HepG2 (cell line): ENCODE results near the gene G6PC2. TPM values are rescaled to one million over a fixed set of nuclear protein-coding genes. Genes with fewer than 3 reads are reported as not detected.

ENCODE experiments used
- CREB1 ChIP-seq, 2 experiments: fragments of 450-650 bp in 1 of 2; IDR thresholded peaks; 2 replicates each; pipeline ENCODE4 v1.6.1; 2016 to 2017; ENCODE audit warnings: control low read depth in 1 of 2, mild to moderate bottlenecking in 1 of 2, missing compliant biosample characterization in 1 of 2, missing genetic modification characterization in 1 of 2
- FOXP1 ChIP-seq, 2 experiments: fragments of 450-650 bp in 1 of 2; IDR thresholded peaks; 2 replicates each; pipeline ENCODE4 v1.6.1; 2017 to 2018; ENCODE audit warnings: antibody characterized with exemption in 1 of 2
- HNRNPUL1 ChIP-seq: fragments of 200-400 bp; formaldehyde crosslinking; IDR thresholded peaks from 2 replicates; pipeline ENCODE4 v1.6.1; 2017; ENCODE audit warnings: low read depth, mild to moderate bottlenecking, low read length, moderate library complexity
- KIAA2018 ChIP-seq: sonication (generic); formaldehyde crosslinking; IDR thresholded peaks from 2 replicates; pipeline ENCODE4 v1.5.0; 2020; ENCODE audit warnings: mild to moderate bottlenecking, missing genetic modification reagents, borderline replicate concordance
- MAF1 ChIP-seq: sonication (generic); formaldehyde crosslinking; IDR thresholded peaks from 2 replicates; pipeline ENCODE4 v1.5.0; 2020; ENCODE audit warnings: missing genetic modification reagents, borderline replicate concordance
- MED1 ChIP-seq: sonication (generic); formaldehyde crosslinking; IDR thresholded peaks from 2 replicates; pipeline ENCODE4 v1.4.0; 2020; ENCODE audit warnings: missing genetic modification reagents
- POLR2AphosphoS2 ChIP-seq: IDR thresholded peaks from 2 replicates; pipeline ENCODE4 v1.6.1; 2011; ENCODE audit warnings: low read depth, low read length, improper control_type of control experiment
- POLR2AphosphoS5 ChIP-seq: IDR thresholded peaks from 2 replicates; pipeline ENCODE4 v1.6.1; 2012; ENCODE audit warnings: low read depth, low read length
- SIX4 ChIP-seq: sonication (generic); formaldehyde crosslinking; IDR thresholded peaks from 2 replicates; pipeline ENCODE4 v1.4.0; 2020; ENCODE audit warnings: missing genetic modification reagents
- TEAD3 ChIP-seq: optimal IDR thresholded peaks from 2 replicates; pipeline ENCODE3; 2016; ENCODE audit warnings: borderline replicate concordance
- TFDP2 ChIP-seq: sonication (generic); formaldehyde crosslinking; IDR thresholded peaks from 2 replicates; pipeline ENCODE4 v1.4.0; 2020; ENCODE audit warnings: missing genetic modification reagents
- TIGD3 ChIP-seq: sonication (generic); formaldehyde crosslinking; IDR thresholded peaks from 2 replicates; pipeline ENCODE4 v1.5.1; 2020; ENCODE audit warnings: mild to moderate bottlenecking, missing genetic modification reagents, borderline replicate concordance
- ZNF263 ChIP-seq: sonication (generic); formaldehyde crosslinking; IDR thresholded peaks from 2 replicates; pipeline ENCODE4 v1.4.0; 2020; ENCODE audit warnings: missing genetic modification reagents
- ZNF274 ChIP-seq: sonication (generic); formaldehyde crosslinking; IDR thresholded peaks from 2 replicates; pipeline ENCODE4 v1.5.1; 2020; ENCODE audit warnings: mild to moderate bottlenecking, missing genetic modification reagents
- ZNF615 ChIP-seq: sonication (generic); formaldehyde crosslinking; IDR thresholded peaks from 2 replicates; pipeline ENCODE4 v1.5.0; 2020; ENCODE audit warnings: mild to moderate bottlenecking, missing genetic modification reagents, borderline replicate concordance
- polyA plus RNA-seq, 8 experiments: library from polyadenylated mRNA; depleted of rRNA in 3 of 8; stranded (reverse) in 7 of 8; unstranded in 1 of 8; fragments of >200 nt; fragmentation: Illumina TruSeq in 4 of 8; extraction: Trizol in 4 of 8; gene quantifications; 2 replicates each; pipeline versions ENCODE4 v1.2.1 to v1.2.3, GENCODE V29; 2011 to 2016; ENCODE audit warnings: low read depth in 4 of 8, missing spikeins in 1 of 8, mixed read lengths in 1 of 8; ENCODE audit not compliant: insufficient read depth in 1 of 8
- total RNA-seq, 5 experiments: library from RNA; depleted of rRNA; stranded (reverse); fragments of >200 nt; fragmentation: Illumina TruSeq; extraction: Trizol; gene quantifications; 2 replicates each; pipeline ENCODE4 v1.2.3, GENCODE V29; 2016; ENCODE audit warnings: low read depth in 1 of 5
- TF ChIP-seq, protein P1 (sequence below): sonication (generic); formaldehyde crosslinking; IDR thresholded peaks from 2 replicates; pipeline ENCODE4 v1.4.0; 2020; ENCODE audit warnings: missing genetic modification reagents

The G6PC2 gene
- total and polyA plus RNA-seq, 2 of the 13 experiments (the other 11 are each of a cell fraction or from before 2014, with no cell fraction given): not detected

DNA sequence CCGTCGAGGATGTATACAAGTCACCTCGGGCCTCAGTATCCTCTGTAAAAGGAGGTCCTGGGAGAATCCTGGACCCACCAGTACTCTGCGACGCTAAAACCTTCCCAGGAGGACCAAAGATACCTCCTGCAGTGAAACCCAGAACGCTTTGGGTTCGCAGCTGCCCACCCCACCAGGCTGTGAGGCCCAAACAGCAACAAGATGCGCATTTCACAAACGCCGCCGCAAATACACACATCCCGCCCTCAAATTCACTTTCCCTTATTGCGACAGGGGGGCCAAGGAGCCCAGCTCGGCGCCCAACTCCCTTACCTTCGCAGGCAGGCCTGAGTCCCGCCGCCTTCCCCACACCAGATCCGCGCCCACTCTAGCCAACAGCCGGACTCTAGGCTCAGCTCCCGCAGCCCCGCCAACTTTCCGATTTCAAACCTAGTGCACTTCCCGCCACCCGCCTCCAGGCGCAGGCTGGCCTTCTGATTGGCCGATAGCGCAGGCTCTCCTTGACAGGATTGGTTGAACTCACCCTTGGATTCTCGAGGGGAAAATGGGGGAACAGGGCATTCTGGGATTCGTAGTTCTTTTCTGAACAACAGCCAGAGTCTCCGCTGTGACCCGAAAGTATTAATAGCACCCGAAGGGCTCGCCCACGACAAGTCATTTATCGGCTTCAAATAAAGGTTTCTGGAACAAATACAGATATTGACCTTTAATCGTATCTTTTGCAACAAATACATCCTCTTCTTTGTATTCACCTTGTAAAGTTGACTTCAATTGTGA lies 10.9 kb upstream of the G6PC2 start, which contains the start of gene SPC25 (continued):
- TF ChIP-seq HNRNPUL1 (no peak), ZNF263 (CRISPR knock-in tag) (0 out of 2 replicates have a peak, but pooled peaks have one; percentile 26), POLR2AphosphoS2 (no peak), FOXP1 (IDR thresholded peaks at IDR 0.05) (no peak), FOXP1 (CRISPR knock-in tag; IDR thresholded peaks at IDR 0.05) (no peak), SIX4 (CRISPR knock-in tag) (no peak), MAF1 (CRISPR knock-in tag) (no peak), ZNF274 (peak; percentile 67; the same call in 1 of the 2 replicates), ZNF615 (CRISPR knock-in tag) (no peak), TFDP2 (CRISPR knock-in tag) (peak; percentile 100), TIGD3 (CRISPR knock-in tag) (no peak), TEAD3 (CRISPR knock-in tag) (peak; percentile 59), KIAA2018 (no peak), POLR2AphosphoS5 (peak; percentile 69), CREB1 (IDR thresholded peaks at IDR 0.05) (peak; percentile 74), CREB1 (CRISPR knock-in tag; IDR thresholded peaks at IDR 0.05) (peak; percentile 91), MED1 (CRISPR knock-in tag) (no peak; the same call in 1 of the 2 replicates)
- TF ChIP-seq, protein P1, sequence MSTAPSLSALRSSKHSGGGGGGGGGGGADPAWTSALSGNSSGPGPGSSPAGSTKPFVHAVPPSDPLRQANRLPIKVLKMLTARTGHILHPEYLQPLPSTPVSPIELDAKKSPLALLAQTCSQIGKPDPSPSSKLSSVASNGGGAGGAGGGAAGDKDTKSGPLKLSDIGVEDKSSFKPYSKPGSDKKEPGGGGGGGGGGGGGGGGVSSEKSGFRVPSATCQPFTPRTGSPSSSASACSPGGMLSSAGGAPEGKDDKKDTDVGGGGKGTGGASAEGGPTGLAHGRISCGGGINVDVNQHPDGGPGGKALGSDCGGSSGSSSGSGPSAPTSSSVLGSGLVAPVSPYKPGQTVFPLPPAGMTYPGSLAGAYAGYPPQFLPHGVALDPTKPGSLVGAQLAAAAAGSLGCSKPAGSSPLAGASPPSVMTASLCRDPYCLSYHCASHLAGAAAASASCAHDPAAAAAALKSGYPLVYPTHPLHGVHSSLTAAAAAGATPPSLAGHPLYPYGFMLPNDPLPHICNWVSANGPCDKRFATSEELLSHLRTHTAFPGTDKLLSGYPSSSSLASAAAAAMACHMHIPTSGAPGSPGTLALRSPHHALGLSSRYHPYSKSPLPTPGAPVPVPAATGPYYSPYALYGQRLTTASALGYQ (CRISPR knock-in tag): peak; percentile 60; the same call in 1 of the 2 replicates
